Measurements from ENCODE around the gene UCP3.

UCP3 gene

GRCh38 chr11:73972620-73973449, 36.0 kb downstream of the UCP3 start:
- ATAC-seq = no peak

DNA sequence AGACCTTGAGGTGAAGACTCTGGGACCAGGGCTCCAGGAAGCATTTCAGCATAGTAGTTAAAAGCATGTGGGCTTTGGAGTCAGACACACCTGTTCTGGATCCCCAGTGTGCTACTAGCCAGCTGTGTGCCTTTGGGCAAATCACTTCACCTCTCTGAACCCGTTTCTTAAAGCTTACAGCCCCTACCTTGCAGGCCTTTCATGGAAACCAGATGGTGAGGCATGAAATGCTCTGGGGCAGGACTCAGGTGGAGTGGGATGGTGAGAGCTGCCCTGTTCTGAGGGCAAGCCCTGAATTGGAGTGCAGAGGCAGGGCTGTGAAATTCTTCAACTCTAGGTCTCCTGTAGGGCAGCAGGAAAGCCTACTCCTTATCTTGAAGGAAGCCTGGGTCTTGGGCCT, 36.7 kb downstream of the UCP3 start:
- TF ChIP-seq CSRNP3 (CRISPR knock-in tag; IDR thresholded peaks at IDR 0.05) = no peak
- no peak for TF ChIP-seq ZFP3 (CRISPR knock-in tag; IDR thresholded peaks at IDR 0.05)
- no peak for TF ChIP-seq PPARA (CRISPR knock-in tag; IDR thresholded peaks at IDR 0.05; ENCODE audit: borderline replicate concordance)
- no peak for TF ChIP-seq CREB5 (CRISPR knock-in tag; IDR thresholded peaks at IDR 0.05; ENCODE audit: low read depth)
- no peak for TF ChIP-seq OSR1 (CRISPR knock-in tag; IDR thresholded peaks at IDR 0.05)
- TF ChIP-seq, protein P1, sequence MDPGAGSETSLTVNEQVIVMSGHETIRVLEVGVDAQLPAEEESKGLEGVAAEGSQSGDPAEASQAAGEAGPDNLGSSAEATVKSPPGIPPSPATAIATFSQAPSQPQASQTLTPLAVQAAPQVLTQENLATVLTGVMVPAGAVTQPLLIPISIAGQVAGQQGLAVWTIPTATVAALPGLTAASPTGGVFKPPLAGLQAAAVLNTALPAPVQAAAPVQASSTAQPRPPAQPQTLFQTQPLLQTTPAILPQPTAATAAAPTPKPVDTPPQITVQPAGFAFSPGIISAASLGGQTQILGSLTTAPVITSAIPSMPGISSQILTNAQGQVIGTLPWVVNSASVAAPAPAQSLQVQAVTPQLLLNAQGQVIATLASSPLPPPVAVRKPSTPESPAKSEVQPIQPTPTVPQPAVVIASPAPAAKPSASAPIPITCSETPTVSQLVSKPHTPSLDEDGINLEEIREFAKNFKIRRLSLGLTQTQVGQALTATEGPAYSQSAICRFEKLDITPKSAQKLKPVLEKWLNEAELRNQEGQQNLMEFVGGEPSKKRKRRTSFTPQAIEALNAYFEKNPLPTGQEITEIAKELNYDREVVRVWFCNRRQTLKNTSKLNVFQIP (CRISPR knock-in tag; IDR thresholded peaks at IDR 0.05; ENCODE audit: borderline replicate concordance, low read depth) = no peak
- TF ChIP-seq ZNF70 (CRISPR knock-in tag; IDR thresholded peaks at IDR 0.05) = no peak
- no peak for TF ChIP-seq ARNTL (CRISPR knock-in tag; IDR thresholded peaks at IDR 0.05; ENCODE audit: borderline replicate concordance, low read depth)
- TF ChIP-seq ZFP30 (CRISPR knock-in tag; IDR thresholded peaks at IDR 0.05) = no peak
- TF ChIP-seq SNAI2 (CRISPR knock-in tag; IDR thresholded peaks at IDR 0.05) = no peak
- no peak for TF ChIP-seq ZNF8 (CRISPR knock-in tag; IDR thresholded peaks at IDR 0.05)
- ATAC-seq = no peak

More at GRCh38 chr11:73972620-73973449, 36.0 kb downstream of the UCP3 start:
- TF ChIP-seq PPARA (CRISPR knock-in tag; IDR thresholded peaks at IDR 0.05; ENCODE audit: borderline replicate concordance) = no peak
- TF ChIP-seq SNAI2 (CRISPR knock-in tag; IDR thresholded peaks at IDR 0.05) = no peak
- no peak for TF ChIP-seq RARB (CRISPR knock-in tag; IDR thresholded peaks at IDR 0.05)
- TF ChIP-seq CSDC2 (CRISPR knock-in tag; IDR thresholded peaks at IDR 0.05) = no peak
- no peak for TF ChIP-seq ZNF565 (CRISPR knock-in tag; conservative IDR thresholded peaks at IDR 0.05; ENCODE audit: low read depth)
- no peak for TF ChIP-seq ZC3H10 (CRISPR knock-in tag; IDR thresholded peaks at IDR 0.05)
- no peak for TF ChIP-seq BACH2 (CRISPR knock-in tag; IDR thresholded peaks at IDR 0.05; ENCODE audit: borderline replicate concordance)
- no peak for TF ChIP-seq ZFP3 (CRISPR knock-in tag; IDR thresholded peaks at IDR 0.05)
- TF ChIP-seq, protein P2, sequence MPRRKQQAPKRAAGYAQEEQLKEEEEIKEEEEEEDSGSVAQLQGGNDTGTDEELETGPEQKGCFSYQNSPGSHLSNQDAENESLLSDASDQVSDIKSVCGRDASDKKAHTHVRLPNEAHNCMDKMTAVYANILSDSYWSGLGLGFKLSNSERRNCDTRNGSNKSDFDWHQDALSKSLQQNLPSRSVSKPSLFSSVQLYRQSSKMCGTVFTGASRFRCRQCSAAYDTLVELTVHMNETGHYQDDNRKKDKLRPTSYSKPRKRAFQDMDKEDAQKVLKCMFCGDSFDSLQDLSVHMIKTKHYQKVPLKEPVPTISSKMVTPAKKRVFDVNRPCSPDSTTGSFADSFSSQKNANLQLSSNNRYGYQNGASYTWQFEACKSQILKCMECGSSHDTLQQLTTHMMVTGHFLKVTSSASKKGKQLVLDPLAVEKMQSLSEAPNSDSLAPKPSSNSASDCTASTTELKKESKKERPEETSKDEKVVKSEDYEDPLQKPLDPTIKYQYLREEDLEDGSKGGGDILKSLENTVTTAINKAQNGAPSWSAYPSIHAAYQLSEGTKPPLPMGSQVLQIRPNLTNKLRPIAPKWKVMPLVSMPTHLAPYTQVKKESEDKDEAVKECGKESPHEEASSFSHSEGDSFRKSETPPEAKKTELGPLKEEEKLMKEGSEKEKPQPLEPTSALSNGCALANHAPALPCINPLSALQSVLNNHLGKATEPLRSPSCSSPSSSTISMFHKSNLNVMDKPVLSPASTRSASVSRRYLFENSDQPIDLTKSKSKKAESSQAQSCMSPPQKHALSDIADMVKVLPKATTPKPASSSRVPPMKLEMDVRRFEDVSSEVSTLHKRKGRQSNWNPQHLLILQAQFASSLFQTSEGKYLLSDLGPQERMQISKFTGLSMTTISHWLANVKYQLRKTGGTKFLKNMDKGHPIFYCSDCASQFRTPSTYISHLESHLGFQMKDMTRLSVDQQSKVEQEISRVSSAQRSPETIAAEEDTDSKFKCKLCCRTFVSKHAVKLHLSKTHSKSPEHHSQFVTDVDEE (CRISPR knock-in tag; IDR thresholded peaks at IDR 0.05) = no peak
- TF ChIP-seq CREB5 (CRISPR knock-in tag; IDR thresholded peaks at IDR 0.05; ENCODE audit: low read depth) = no peak
- TF ChIP-seq OSR1 (CRISPR knock-in tag; IDR thresholded peaks at IDR 0.05) = no peak
- TF ChIP-seq ESRRG (CRISPR knock-in tag; IDR thresholded peaks at IDR 0.05) = no peak
- no peak for TF ChIP-seq TOX (CRISPR knock-in tag; IDR thresholded peaks at IDR 0.05; ENCODE audit: borderline replicate concordance)
- TF ChIP-seq CSRNP3 (CRISPR knock-in tag; IDR thresholded peaks at IDR 0.05) = no peak
- no peak for TF ChIP-seq ZNF8 (CRISPR knock-in tag; IDR thresholded peaks at IDR 0.05)
- TF ChIP-seq ISL1 (CRISPR knock-in tag; IDR thresholded peaks at IDR 0.05) = no peak
- TF ChIP-seq GLIS3 (CRISPR knock-in tag; IDR thresholded peaks at IDR 0.05) = no peak
- no peak for TF ChIP-seq ZFP30 (CRISPR knock-in tag; IDR thresholded peaks at IDR 0.05)

Data from SK-N-SH treated with all-trans-retinoic acid at 6 μM for 48 hours (cell line).